ENCODE results near the gene RFNG.

DNA sequence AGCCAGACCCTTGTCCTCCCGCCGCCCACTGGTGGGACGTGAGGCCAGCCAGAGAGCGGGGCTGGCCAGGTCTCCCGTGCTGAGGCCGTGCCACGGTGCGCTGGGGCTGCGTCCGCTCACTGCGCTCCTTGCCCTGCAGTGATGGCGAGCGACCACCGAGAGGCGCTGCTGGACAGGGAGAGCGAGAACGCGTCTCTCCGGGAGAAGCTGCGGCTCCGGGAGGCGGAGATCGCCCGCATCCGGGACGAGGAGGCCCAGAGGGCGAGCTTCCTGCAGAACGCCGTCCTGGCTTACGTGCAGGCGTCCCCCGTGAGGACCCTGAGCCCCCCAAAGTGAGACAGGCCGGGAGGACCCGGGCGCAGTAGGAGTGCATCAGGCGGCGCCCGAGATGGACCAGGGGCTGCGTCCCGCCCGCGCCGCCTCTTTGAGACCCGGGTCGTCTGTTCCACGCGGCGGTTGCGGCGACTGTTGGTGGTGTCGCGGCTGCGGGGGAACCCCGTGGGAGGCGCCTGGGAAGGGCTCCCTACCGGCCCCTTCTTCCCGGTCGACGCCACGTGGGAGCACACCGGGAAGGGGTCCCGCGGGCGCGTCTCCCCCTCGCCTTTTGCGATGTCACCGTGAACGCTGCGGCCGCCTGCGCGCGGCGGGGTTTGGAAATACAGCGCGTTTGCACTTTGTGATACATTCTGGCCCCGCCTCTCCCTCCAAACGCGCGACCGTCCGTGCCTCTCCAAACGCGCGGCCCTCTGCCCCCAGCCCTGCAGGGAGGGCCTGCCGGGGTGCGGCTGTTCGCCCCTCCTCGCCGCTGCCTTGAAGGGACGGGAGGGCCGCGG lies 20.9 kb downstream of the RFNG start:
- peak in 1 of 3 donors; percentile 18 for TF ChIP-seq POLR2AphosphoS5 (IDR thresholded peaks at IDR 0.05)
- TF ChIP-seq, protein P1, sequence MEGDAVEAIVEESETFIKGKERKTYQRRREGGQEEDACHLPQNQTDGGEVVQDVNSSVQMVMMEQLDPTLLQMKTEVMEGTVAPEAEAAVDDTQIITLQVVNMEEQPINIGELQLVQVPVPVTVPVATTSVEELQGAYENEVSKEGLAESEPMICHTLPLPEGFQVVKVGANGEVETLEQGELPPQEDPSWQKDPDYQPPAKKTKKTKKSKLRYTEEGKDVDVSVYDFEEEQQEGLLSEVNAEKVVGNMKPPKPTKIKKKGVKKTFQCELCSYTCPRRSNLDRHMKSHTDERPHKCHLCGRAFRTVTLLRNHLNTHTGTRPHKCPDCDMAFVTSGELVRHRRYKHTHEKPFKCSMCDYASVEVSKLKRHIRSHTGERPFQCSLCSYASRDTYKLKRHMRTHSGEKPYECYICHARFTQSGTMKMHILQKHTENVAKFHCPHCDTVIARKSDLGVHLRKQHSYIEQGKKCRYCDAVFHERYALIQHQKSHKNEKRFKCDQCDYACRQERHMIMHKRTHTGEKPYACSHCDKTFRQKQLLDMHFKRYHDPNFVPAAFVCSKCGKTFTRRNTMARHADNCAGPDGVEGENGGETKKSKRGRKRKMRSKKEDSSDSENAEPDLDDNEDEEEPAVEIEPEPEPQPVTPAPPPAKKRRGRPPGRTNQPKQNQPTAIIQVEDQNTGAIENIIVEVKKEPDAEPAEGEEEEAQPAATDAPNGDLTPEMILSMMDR (IDR thresholded peaks at IDR 0.05), result peak; percentile 92 to 97 (median 95)
- TF ChIP-seq POLR2A (IDR thresholded peaks at IDR 0.05), result peak; percentile 46
- no peak for TF ChIP-seq EP300 (IDR thresholded peaks at IDR 0.05; ENCODE audit: low read depth)

All from transverse colon (tissue), 4 donors.